HL-60/S4 treated with retinoic acid at 250 ng/mL for 4 days and 3 days (cell line): ENCODE results near the gene MBNL3.

ENCODE experiments used
- in situ Hi-C: fragments of 300-500 bp; cut with MboI; formaldehyde crosslinking; loops from 2 replicates; pipeline ENCODE4 v1.7.0; 2022; ENCODE audit warnings: low sequenced_read_pairs

MBNL3 gene

DNA sequence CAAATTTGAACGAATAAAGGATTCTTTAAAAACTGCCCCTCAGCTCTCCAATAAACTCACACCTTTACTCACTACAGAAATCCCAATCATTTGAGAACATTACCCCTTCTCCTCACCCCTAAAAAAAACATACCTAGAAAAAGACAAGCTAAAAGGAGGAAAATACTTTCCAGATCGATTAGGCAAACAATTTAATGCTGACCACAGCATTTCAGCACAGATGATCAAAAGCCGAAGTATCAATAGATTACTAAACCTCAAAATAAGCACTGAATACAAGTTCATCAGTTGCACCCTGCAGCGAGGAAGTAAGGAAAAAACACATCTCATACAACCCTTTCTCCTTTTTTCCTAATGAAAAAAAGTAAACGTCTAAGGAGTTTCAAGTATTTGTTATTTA is 65.5 kb downstream of the MBNL3 start:
- in situ Hi-C loops, result no loop called here

DNA sequence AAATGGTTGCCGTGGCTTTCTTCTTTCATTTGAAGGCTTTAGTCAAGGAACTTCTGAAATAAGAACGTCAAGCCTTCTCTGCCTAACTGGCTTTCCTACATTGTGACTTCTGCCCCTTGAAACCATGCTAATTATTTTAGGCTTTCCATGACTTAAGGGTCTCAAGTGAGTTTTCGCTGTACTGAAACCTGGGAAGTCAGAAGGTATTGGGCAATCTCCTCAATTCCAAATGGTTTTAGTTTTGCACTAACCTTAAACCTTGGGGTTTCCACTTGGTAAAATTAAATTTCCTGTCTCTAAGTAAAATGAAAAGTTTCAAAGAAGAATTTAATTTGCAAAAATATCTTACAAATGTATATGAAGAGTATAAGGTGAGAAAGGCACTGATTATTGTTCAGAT is 73.8 kb downstream of the MBNL3 start:
- in situ Hi-C loops, result no loop called here

DNA sequence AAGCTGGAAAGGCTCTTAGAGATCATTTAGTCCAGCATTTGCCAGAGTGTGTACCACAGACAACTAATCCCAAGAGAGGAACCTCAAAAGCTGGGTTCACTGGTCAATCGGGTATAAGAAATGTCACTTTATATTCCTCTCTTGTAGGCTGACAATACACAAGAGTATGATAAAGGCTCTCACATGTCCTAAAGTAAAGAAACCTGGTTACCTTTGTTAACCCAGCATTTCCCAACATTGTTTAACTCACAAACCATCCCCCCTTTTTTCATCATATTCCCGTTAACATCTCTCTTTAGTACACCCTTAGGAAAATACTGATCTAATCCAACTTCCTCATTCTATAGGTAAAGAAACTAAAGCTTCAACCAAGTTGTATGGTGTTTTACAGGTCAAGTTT is 74.4 kb downstream of the MBNL3 start:
- in situ Hi-C loops, result no loop called here

DNA sequence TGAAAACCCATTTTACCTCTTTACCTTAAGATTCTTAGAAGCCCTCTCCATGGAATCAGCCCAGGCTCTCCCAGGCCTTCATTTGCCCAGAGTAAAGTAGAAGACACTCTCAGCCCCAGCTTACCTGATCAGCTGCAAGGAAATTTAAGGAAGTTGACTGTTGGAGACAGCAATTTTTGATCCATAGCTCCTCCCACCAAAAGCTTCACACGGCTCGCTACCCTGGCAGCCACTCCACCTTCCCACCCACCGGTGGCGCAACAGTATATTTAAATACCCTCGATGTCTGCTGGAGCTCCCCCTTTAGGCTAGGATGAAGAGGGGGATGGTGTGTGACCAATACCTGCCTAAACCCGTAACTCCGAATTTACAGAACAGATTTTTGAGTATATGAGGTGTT is 75.4 kb downstream of the MBNL3 start:
- in situ Hi-C loops, result no loop called here

DNA sequence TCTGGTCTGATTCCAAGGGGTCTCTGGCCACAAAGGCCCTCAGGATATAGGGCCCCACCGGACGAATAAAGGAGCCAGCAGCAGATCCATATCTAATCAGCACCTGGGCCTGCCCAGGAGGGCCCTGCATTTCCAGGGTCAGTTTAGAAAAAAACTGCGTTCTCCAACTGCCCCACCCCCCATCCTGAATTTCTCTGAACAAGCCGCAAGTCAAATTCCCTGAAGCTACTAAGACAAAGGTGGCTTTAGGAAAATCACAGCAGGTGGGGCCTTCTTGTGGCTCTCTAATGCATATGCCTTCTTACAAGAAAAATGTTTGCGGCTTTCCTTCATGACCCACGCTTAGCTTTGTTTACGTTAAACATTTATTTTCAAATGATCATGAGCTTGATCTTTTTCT is 76.6 kb downstream of the MBNL3 start:
- in situ Hi-C loops, result no loop called here

DNA sequence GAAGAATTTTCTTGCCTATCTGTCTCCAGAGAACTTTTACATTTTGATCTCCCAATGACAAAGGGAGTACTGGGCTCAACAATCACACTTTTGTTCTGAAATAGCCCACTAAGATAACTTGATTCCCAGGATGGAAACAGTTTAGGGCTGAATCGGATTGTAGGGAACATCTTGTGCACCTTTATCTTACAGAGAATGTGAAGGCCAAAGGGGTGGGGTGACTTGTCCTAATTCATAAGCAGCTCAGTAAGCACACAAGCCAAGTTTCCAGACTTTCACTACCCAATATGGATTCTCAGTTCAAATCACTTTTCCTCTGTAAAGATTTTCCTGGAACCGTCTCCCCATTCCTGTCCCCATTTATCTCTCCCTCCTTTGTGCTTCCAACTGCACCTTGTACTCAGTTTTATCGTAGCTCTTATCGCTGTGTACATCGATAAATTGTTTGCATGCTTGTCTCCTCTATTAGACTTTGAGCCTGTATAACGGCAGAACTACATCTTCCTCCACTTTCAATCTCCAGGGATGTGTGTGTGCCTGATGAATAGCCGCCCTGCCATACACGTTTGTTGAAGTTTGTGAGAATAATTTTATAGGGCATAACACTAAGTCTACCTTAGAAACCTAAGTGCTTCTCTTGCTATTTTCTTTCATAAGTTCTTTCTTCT is 77.4 kb downstream of the MBNL3 start:
- in situ Hi-C loops, result no loop called here

DNA sequence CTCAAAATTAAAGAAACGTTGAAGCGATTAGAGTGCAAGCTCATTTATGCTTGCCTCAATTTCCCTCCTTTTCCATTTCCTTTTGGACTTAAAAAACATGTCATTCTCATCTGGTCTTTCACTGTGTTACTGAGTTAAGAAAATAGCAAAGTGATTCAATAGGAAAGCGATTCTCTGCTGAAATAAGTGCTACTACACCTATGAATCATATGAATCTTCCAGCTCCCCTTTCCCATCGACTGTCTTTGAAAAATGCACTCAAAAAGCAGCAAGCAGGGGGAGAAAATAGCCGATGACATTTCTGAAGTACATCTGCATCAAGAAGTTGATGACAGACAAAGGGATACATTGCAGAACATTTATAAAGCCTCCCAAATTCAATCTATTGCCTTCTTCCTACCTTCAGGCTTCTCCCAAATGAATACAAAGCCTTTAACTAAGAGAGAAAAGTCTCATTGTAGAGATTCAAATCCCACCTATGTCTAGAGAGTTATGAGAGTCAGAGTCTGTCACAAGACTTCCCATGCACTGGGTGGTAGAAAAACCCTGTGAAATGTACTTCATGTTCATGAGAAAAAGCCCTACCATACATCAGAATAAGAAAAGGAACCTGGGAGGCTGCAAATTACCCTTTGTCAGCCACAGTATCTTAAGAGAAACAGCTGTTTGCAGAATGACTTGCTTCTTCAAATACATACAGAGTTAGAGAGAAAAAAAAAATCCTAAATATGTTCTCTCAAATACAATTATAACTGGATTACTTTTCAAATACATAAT is 78.9 kb downstream of the MBNL3 start:
- in situ Hi-C loops, result no loop called here

DNA sequence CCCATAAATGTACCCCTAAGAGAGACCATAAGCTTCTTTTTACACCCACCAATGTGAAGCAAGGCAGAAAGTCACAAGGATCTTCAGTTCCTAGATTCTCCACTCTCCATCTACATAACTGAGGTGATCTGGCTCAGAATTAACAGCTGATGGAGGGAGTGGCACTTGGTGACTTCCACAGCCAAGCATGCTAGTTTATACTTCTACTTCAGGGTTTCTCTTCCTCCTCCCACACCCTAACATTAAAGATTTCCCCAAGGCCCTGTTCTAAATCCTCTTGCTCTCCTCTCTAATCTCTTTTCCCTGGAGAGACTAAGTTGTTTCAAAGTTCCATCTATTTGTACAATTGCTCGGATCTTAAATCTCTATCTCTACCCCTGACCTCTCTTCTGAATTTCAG is 81.1 kb downstream of the MBNL3 start:
- in situ Hi-C loops, result no loop called here

DNA sequence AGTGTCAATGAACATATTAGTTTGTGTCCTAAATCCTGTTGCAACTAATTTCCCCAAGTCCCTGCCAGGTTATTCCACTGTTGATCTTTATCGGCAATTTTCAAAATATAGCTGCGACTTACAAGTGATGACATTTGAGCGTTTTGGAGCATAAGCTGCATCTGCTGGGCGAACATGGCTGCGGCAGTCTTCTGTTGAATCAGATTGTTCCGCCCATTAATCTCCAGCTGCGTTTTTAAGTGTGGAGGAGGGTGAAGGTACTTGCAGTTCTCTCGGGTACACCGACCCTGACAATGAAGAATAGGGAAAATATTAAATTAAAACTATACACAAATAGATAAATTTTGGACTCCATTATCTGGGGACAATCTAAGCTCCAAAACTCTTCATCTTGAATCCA is 82.7 kb downstream of the MBNL3 start:
- in situ Hi-C loops, result no loop called here

DNA sequence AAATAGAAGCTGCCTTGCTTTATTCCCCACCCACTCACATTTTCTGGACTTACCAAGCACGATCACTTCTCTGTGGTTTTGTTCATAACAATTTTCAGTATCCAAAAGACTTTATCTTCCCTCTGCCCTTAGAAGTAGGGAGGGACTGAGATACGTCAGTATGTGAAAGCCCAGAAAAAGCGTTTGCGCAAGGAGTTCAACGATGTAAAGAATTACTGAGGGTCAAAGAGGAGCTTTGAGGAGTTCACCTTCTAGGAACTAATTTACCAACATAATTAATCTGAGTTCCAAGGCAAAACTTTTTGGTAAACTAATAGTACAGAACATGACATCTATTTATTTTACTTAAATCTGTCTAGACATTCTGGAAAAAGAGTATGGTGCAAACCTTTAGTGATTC is 84.6 kb downstream of the MBNL3 start:
- in situ Hi-C loops, result no loop called here

DNA sequence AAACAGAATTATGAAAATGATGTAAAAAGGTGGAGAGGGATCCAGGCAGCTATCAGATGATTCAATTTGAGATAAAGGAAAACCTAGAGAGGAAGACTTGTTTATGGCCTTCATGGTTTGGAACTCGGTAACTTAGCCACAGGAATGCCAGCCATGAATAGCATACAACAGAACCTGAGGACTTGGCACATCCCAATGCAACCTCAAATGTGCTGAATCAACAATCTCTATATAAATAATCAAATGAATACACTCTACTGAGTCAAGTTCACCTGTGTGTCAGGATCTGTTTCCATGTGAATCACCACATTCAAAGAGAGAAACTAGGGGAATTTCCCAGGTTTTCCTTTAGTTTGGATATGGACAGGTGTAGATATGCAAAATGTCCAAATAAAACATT is 86.9 kb downstream of the MBNL3 start:
- in situ Hi-C loops, result no loop called here

DNA sequence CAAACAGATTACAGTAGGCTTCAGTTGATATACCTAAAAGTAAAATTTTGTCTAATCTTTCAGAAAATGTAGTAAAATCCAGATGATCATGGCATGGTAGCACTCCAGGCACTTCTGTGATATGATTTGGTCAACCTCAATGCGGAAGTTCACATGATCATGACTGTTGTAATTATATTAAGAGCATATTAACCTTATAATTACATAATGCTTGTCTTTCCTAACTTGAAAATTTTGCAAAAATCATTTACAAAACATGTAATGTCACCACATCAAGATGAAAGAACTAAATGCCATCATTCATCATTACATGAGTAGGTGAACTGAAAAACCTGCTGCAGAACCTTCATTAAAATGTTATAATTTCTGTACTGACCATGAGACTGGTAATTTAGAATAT is 88.1 kb downstream of the MBNL3 start:
- in situ Hi-C loops, result no loop called here

DNA sequence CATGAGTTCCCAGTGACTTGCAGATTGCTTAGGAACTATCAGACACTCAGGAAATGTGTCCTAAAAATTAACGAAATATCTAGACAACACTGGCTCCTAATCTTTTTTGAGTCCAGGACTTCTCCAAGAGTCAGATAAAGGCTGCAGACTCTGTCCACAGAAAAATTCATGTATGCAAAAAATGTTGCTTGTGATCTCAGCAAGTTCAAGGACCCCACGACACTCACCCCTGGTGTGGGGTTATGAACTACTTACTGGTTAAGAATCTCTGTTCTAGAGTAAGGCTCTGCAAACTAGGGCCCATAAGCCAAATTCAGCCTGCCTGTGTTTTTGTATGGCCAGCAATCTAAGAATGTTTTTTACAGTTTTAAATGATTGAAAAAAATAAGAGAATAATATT is 93.2 kb downstream of the MBNL3 start:
- in situ Hi-C loops, result no loop called here

DNA sequence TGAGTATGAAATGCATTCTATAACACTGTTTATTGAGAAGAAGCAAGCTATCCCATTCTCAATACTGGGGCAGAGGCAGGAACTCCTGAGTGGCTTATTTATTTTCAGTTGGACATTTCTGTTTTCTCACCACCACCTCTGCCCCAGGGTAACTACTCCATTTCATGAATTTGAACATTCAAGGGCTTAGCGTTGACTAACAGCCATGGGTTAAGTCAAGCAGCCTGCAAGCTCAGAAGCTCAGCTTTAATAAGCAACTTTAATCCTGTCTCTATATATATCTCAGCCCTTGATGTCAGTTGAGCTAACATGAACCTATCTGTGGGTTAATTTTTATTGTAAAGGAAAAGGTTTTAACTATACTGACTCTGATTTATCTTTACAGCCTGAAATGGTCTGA is 93.8 kb downstream of the MBNL3 start:
- in situ Hi-C loops, result no loop called here

DNA sequence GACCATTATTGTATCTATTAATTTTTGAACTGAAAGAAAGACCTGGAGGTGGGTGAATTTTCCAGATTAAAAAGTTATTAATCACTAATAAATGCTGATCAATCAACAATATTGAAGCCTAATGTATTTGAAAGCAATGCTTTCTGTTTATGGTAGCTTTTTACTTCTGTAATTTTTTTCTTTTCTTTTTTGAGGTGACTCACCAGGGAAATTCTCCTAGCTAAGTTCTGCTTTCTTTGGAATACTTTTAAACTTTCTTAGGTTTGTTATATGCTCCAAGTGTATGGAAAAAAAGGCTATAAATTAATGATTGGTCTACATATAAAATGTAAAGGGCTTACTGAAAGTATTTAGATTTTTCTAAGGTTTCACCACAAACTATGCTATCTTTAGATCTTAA is 94.2 kb downstream of the MBNL3 start:
- in situ Hi-C loops, result no loop called here

DNA sequence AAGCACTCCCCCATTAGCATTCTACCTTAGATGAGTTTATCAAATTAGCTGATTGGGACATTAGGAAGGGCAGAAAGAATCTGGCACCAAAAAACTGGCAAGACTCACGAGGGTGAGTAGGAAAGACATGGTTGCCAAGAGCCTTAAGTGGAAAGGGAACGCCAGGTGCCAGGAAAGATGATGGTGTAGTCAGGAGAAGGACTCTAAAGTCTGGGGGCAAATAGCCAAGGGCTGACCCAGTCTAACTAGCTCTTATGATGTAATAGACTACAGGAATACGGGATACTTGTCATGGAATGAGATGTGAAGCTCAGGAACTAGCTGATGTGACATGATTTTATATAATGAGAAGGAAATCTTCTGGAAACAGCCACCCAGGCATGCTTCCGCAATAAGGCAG is 94.8 kb downstream of the MBNL3 start:
- in situ Hi-C loops, result no loop called here

DNA sequence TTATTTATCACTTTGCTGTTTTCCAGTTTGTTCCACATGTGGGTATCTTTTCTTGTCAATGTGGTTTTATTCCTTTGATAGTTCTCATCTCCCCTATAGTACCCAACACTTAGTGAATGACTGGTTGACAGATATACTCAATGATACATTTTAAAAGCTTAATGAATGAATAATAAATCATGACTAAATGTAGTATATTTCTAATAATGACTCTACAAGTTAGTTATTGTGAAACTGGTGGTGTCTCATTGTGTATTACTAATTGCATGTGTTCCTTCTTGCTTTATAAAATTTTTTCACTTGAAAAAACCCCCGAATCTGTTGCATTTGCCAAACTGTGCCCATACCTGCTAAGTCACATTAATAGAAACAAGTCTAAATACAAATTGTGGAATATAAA is 95.4 kb downstream of the MBNL3 start:
- in situ Hi-C loops, result no loop called here

DNA sequence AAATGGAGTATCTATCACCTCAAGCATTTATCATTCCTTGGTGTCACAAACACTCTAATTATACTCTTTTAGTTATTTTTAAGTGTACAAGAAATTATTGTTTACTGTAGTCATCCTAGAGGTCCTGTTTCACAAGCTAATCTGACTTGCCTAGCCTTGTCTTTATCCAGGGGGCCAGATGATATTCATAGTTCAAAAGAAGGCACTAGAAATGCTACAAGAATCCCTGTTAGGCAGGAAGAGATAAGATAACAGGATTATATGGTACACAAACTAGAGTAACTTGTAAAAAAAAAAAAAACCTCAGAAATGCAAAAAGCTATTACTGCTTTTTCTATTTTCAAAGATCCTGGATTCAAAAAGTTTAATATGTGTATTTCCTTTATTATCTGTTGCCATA is 95.8 kb downstream of the MBNL3 start:
- in situ Hi-C loops, result no loop called here

DNA sequence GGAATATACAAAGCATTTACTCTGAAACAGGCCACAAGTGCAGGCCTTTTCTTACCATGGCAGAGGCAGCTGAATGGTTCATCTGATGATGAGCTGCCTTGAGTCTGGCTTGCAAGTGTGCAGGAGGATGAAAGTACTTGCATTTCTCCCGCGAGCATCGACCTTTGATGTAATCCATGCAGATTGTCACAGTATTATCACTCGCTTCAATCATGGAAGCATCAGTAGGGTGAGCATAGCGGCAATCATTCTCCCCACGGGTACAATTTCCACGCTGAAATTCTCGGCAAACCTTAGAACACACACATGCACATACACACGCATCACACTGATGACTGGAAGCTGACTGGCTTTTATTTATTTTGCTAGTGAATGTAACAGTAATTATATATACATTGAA is 98.0 kb downstream of the MBNL3 start:
- in situ Hi-C loops, result no loop called here

DNA sequence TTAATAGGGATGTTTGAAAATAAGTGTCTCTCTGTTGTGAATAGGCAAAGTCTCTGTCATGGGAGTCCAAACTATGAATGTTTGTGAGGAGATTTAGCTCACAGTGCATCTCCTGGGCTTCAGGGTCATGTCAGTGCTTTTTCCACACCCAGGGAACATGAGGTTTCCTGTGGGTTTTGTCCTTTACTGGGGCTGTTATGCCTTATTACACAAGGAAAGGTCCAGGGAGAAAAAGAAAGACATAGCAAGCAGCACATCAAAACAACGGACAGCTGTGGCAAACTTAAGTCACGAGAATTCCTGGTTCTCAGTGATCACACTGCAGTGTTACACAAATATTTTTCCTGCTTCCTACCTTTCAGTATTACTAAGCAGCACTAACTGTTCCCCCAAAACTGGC is 99.4 kb downstream of the MBNL3 start:
- in situ Hi-C loops, result no loop called here

DNA sequence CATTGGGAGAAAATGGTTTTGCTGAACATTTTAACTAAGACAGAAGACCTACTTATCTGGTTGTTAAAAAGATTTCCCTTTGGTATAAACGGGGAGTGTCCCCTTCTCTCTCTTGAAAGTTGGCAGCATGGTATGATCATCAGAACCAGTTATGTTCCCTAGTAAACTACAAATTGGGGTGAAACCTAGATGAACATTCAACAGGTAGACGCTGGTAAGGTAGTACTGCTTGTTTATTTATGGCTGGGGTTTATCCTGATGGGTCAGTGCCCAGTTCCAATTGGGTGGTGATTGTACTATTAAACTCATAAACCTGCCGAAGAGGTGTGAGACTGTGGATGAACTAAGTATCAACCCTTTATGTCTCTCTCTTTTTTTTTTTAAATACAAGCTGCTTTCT is 100.5 kb downstream of the MBNL3 start:
- in situ Hi-C loops, result no loop called here

DNA sequence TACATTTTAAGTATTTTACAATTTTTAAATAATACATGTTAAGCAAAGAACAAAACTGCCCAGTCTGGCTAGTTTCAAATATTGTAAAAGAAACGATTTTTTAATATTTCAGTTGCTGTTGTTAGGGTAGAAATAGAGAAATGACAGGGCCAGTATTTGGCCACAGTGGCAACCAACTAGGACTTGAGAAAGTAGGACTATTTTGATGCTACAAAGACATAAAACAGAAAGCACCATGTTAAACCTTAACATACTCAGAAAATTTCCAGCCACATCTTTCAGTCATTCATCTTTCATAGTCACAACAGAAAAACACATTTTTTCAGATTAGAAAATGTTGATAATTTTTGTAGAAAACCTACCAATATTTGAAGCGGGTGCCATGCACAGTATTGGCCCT is 104.5 kb downstream of the MBNL3 start:
- in situ Hi-C loops, result no loop called here

DNA sequence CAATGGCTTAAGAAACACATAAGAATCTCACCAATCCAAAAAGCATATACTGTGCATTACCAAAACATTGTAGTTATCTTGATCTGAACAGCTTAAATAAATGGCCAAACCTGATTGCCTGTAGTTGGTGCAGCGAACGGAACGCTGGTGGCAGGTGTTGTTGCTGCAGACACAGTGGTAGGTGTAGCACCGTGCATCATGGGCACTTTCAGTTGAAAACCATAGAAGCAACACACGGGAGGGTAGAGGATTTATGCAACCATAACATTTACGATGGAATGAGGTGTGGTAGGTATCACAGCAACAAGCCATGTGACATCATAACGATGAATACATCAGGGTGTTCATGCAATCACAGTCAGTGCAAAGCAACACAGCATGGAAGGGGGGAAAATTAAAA is 106.8 kb downstream of the MBNL3 start:
- in situ Hi-C loops, result no loop called here
